GM23338 (cell line): ENCODE results near the gene RHOT1. TPM values are rescaled to one million over a fixed set of nuclear protein-coding genes. Genes with fewer than 3 reads are reported as not detected.

ENCODE experiments used
- ATAC-seq: fragments of 200-7000 bp; cut with Tn5 transposase; 3 replicates; pipeline ENCODE4 v1.9.1; 2020
- DNase-seq: peaks from one replicate; pipeline ENCODE4 v3.0.0-alpha.2; 2015; ENCODE audit warnings: low spot score
- H2AFZ ChIP-seq: fragments of 200-600 bp; sonication (generic); 2 replicates; pipeline ENCODE4 v1.8.0; 2016; ENCODE audit warnings: antibody characterized with exemption, mild to moderate bottlenecking, moderate library complexity
- H3F3A ChIP-seq: fragments of 200-600 bp; sonication (generic); replicated peaks from 2 replicates; pipeline ENCODE4 v1.8.0; 2017; ENCODE audit warnings: antibody characterized with exemption, mixed run types, low read depth
- H3K27ac ChIP-seq: fragments of 200-600 bp; sonication (generic); 2 replicates; pipeline ENCODE4 v1.6.1; 2016; ENCODE audit warnings: low read depth
- H3K27me3 ChIP-seq: fragments of 200-600 bp; sonication (generic); 2 replicates; pipeline ENCODE4 v1.8.0; 2016; ENCODE audit warnings: mild to moderate bottlenecking, mixed run types, moderate library complexity; ENCODE audit not compliant: insufficient read depth
- H3K36me3 ChIP-seq: fragments of 200-600 bp; sonication (generic); 2 replicates; pipeline ENCODE4 v1.8.0; 2016; ENCODE audit warnings: mild to moderate bottlenecking; ENCODE audit not compliant: insufficient read depth
- H3K4me1 ChIP-seq: fragments of 200-600 bp; sonication (generic); 2 replicates; pipeline ENCODE4 v1.8.0; 2016; ENCODE audit warnings: mild to moderate bottlenecking, moderate library complexity; ENCODE audit not compliant: insufficient read depth
- H3K4me2 ChIP-seq: fragments of 200-600 bp; sonication (generic); 2 replicates; pipeline ENCODE4 v1.7.1; 2017; ENCODE audit warnings: mixed run types
- H3K4me3 ChIP-seq: fragments of 200-600 bp; sonication (generic); 2 replicates; pipeline ENCODE4 v1.6.1; 2016; ENCODE audit warnings: mixed run types
- H3K79me2 ChIP-seq: fragments of 200-600 bp; sonication (generic); replicated peaks from 2 replicates; pipeline ENCODE4 v1.8.0; 2017; ENCODE audit warnings: mild to moderate bottlenecking; ENCODE audit not compliant: insufficient read depth
- H3K9me2 ChIP-seq: fragments of 200-600 bp; sonication (generic); 2 replicates; pipeline ENCODE4 v1.8.0; 2017; ENCODE audit not compliant: insufficient read depth
- H4K20me1 ChIP-seq: fragments of 200-600 bp; sonication (generic); replicated peaks from 2 replicates; pipeline ENCODE4 v1.8.0; 2017; ENCODE audit warnings: mild to moderate bottlenecking; ENCODE audit not compliant: insufficient read depth
- H3K27ac Mint-ChIP-seq: 2 replicates; pipeline ENCODE4 v1.8.0; 2020; ENCODE audit warnings: inconsistent platforms, mild to moderate bottlenecking, moderate library complexity, mixed read lengths
- H3K27me3 Mint-ChIP-seq: 3 replicates; pipeline ENCODE4 v1.8.0; 2022; ENCODE audit warnings: low read depth, mild to moderate bottlenecking, moderate library complexity, mixed read lengths, inconsistent platforms; ENCODE audit not compliant: insufficient read depth, poor library complexity
- H3K36me3 Mint-ChIP-seq: 3 replicates; pipeline ENCODE4 v1.8.0; 2021; ENCODE audit warnings: low read depth, mild to moderate bottlenecking, inconsistent platforms, moderate library complexity, mixed read lengths
- H3K4me1 Mint-ChIP-seq: 3 replicates; pipeline ENCODE4 v1.8.0; 2020; ENCODE audit warnings: mild to moderate bottlenecking, inconsistent platforms, mixed read lengths
- H3K4me3 Mint-ChIP-seq: 3 replicates; pipeline ENCODE4 v1.8.0; 2021; ENCODE audit warnings: moderate library complexity, mild to moderate bottlenecking, inconsistent platforms, mixed read lengths
- H3K9me3 Mint-ChIP-seq: 3 replicates; pipeline ENCODE4 v1.8.0; 2020; ENCODE audit warnings: moderate library complexity, mild to moderate bottlenecking, inconsistent platforms, mixed read lengths
- CREB1 ChIP-seq: fragments of 250-450 bp; sonication (Bioruptor Pico); IDR thresholded peaks from 2 replicates; pipeline ENCODE4 v1.5.0; 2020; ENCODE audit warnings: low read depth, mild to moderate bottlenecking, moderate library complexity
- CTCF ChIP-seq, 2 experiments: fragments of 200-600 bp in 1 of 2; sonication (generic) in 1 of 2; conservative IDR thresholded peaks; 2 replicates each; pipeline versions ENCODE4 v1.5.1 to v1.6.1; 2016 to 2017; ENCODE audit warnings: antibody characterized with exemption in 2 of 2, low read depth in 2 of 2, mild to moderate bottlenecking in 2 of 2, moderate library complexity in 1 of 2
- EZH2 ChIP-seq: fragments of 200-600 bp; sonication (generic); IDR thresholded peaks from one replicate; pipeline ENCODE4 v1.8.0; 2017; ENCODE audit warnings: antibody characterized with exemption, mild to moderate bottlenecking, low read depth; ENCODE audit not compliant: unreplicated experiment
- JUNB ChIP-seq: IDR thresholded peaks from one replicate; pipeline ENCODE4 v1.6.1; 2016; ENCODE audit warnings: antibody characterized with exemption; ENCODE audit not compliant: unreplicated experiment
- NANOG ChIP-seq: IDR thresholded peaks from 2 replicates; pipeline ENCODE4 v1.6.1; 2016; ENCODE audit warnings: antibody characterized with exemption, borderline replicate concordance
- POLR2AphosphoS5 ChIP-seq: IDR thresholded peaks from 2 replicates; pipeline ENCODE4 v1.6.1; 2016; ENCODE audit warnings: antibody characterized with exemption, low read depth
- STAT1 ChIP-seq: IDR thresholded peaks from one replicate; pipeline ENCODE4 v1.6.1; 2016; ENCODE audit warnings: antibody characterized with exemption; ENCODE audit not compliant: unreplicated experiment
- ZNF331 ChIP-seq: fragments of 250-450 bp; sonication (Bioruptor Pico); IDR thresholded peaks from 2 replicates; pipeline ENCODE4 v1.5.0; 2020; ENCODE audit warnings: low read depth, mild to moderate bottlenecking, moderate library complexity
- long read RNA-seq: library from polyadenylated mRNA; unstranded; transcript quantifications from one replicate; pipeline ENCODE4 v2.0.0, GENCODE V29; 2020; ENCODE audit not compliant: unreplicated experiment
- polyA plus RNA-seq: library from polyadenylated mRNA; unstranded; fragments of >200 nt; fragmentation: Nextera tagmentation; extraction: Ambion mirVana; gene quantifications from 2 replicates; pipeline ENCODE4 v1.2.1, GENCODE V29; 2016
- total RNA-seq: library from RNA; depleted of rRNA; stranded (reverse); fragments of >200 nt; shearing (Covaris generic); gene quantifications from 2 replicates; pipeline ENCODE4 v1.2.3, GENCODE V29; 2014; rRNA removed
- TF ChIP-seq, protein P1 (sequence below): IDR thresholded peaks from one replicate; pipeline ENCODE4 v1.6.1; 2018; ENCODE audit warnings: antibody characterized with exemption; ENCODE audit not compliant: unreplicated experiment

RHOT1 gene
- total RNA-seq, result 51.4 and 53.5 TPM in 2 replicates
- 38.8 and 40.8 TPM in 2 replicates for polyA plus RNA-seq
- long read RNA-seq, partial matches to known transcripts, result 1 of 13 reads
- long read RNA-seq, other reads (novel, unspliced or antisense), result 8 of 13 reads

GRCh38 chr17:32142038-32142856 lies at the start of gene RHOT1:
TSS of gene RHOT1 (plus strand) at chr17:32142502. CDS start at chr17:32142693, 191 bp downstream.
- TF ChIP-seq NANOG, result no peak
- peak; percentile 31 to 58 for TF ChIP-seq CTCF (conservative IDR thresholded peaks at IDR 0.05; ENCODE audit: low read depth in 2 of 2)
- TF ChIP-seq JUNB, result no peak
- peak; percentile 38; the same call in 1 of the 2 replicates for TF ChIP-seq POLR2AphosphoS5
- ATAC-seq (peak; percentile 61), DNase-seq (peak; percentile 86)
- Mint-ChIP-seq H3K9me3 (no peaks in the 10 kb centered on the region), H3K4me3 (peak within 1 kb of the TSS; percentile 94), H3K27me3 (peaks cover 13% of the 10 kb centered on the region), H3K4me1 (peaks cover 23% of the 10 kb centered on the region), H3K36me3 (peaks cover 3% of the 10 kb centered on the region; the same call in 1 of the 3 replicates), H3K27ac (peak within 1 kb of the TSS; percentile 82)
- Histone ChIP-seq H3K9me2 (no peaks in the 10 kb centered on the region), H3K27ac (peak within 1 kb of the TSS; percentile 97), H3K27me3 (no peaks in the 10 kb centered on the region), H3K79me2 (peaks cover 34% of the 10 kb centered on the region), H4K20me1 (0 out of 2 replicates have a peak, but pooled peaks cover 8% of the 10 kb centered on the region), H3K4me3 (peak within 1 kb of the TSS; percentile 93), H2AFZ (peak within 1 kb of the TSS; percentile 86), H3F3A (peaks cover 4% of the 10 kb centered on the region), H3K4me1 (peaks cover 22% of the 10 kb centered on the region), H3K4me2 (peak within 1 kb of the TSS; percentile 87), H3K36me3 (no peaks in the 10 kb centered on the region)

DNA sequence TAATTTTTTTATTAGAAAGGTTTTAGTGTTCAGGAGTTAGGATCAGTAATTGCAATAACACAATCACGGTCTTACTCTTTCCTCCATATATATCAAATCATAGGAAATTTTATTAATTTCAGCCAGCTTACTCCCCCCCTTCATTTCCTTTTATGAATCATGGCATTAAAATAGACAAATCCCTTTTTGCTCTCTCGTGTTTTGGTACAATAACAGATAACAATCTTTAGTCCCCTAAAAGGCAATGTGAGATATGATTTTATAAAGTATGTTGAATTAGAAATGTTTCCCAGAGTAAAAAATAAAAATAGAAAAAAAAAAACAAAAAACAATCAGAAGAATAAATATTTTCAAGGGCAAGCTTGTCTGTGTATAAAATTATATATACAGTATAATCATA lies 42.6 kb upstream of the RHOT1 start:
- Histone ChIP-seq H3K4me1 (peaks cover 21% of the 10 kb centered on the region), H3K4me2 (no peak overlapping the region), H2AFZ (no peak overlapping the region), H3F3A (0 out of 2 replicates have a peak, but pooled peaks cover 4% of the 10 kb centered on the region), H3K4me3 (no peak overlapping the region), H3K27me3 (no peaks in the 10 kb centered on the region), H3K79me2 (no peaks in the 10 kb centered on the region), H3K9me2 (no peaks in the 10 kb centered on the region), H4K20me1 (no peaks in the 10 kb centered on the region), H3K27ac (no peak overlapping the region), H3K36me3 (no peaks in the 10 kb centered on the region)
- ATAC-seq (no peak), DNase-seq (no peak)
- Mint-ChIP-seq H3K27ac (no peak overlapping the region), H3K4me3 (no peak overlapping the region), H3K9me3 (no peaks in the 10 kb centered on the region), H3K4me1 (peaks cover 24% of the 10 kb centered on the region), H3K36me3 (no peaks in the 10 kb centered on the region), H3K27me3 (peaks cover 13% of the 10 kb centered on the region)
- TF ChIP-seq, protein P1, sequence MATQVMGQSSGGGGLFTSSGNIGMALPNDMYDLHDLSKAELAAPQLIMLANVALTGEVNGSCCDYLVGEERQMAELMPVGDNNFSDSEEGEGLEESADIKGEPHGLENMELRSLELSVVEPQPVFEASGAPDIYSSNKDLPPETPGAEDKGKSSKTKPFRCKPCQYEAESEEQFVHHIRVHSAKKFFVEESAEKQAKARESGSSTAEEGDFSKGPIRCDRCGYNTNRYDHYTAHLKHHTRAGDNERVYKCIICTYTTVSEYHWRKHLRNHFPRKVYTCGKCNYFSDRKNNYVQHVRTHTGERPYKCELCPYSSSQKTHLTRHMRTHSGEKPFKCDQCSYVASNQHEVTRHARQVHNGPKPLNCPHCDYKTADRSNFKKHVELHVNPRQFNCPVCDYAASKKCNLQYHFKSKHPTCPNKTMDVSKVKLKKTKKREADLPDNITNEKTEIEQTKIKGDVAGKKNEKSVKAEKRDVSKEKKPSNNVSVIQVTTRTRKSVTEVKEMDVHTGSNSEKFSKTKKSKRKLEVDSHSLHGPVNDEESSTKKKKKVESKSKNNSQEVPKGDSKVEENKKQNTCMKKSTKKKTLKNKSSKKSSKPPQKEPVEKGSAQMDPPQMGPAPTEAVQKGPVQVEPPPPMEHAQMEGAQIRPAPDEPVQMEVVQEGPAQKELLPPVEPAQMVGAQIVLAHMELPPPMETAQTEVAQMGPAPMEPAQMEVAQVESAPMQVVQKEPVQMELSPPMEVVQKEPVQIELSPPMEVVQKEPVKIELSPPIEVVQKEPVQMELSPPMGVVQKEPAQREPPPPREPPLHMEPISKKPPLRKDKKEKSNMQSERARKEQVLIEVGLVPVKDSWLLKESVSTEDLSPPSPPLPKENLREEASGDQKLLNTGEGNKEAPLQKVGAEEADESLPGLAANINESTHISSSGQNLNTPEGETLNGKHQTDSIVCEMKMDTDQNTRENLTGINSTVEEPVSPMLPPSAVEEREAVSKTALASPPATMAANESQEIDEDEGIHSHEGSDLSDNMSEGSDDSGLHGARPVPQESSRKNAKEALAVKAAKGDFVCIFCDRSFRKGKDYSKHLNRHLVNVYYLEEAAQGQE, result no peak
- no peak for TF ChIP-seq CREB1 (CRISPR knock-in tag)
- no peak for TF ChIP-seq ZNF331 (CRISPR knock-in tag)
- no peak for TF ChIP-seq NANOG
- TF ChIP-seq POLR2AphosphoS5, result no peak
- TF ChIP-seq STAT1, result no peak
- no peak for TF ChIP-seq EZH2
